Activated naive CD4-positive, alpha-beta T cell (primary cell): ENCODE results near the gene R3HCC1L.
"Not testable (repeated sequence)": the region's sequence is repeated elsewhere in the genome, so short reads cannot be mapped to it uniquely, and the experiment has no call there.

Experiments
- DNase-seq, 4 experiments: peaks; one replicate each; lab custom pipeline; 2025; lab: John Stamatoyannopoulos, UW

Gene R3HCC1L

DNA sequence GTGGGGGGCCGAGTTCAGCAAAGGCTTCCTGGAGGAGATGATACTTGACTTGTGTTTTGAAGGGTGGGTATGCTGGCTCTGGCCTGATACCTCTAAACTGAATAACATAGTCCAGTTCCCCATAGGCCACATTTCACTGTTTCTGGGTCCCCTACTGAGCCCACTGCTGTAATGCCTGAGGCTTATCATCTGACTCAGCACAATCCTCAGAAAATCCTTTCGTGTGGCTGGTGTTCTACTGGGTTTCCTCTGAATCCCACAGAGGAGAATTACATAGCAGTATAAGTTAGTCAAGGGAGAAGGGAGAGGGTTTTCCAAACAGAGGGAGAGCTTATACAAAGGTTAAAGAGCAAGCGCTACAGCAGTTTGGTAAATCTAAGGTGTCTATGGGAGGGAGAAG lies 2.8 kb upstream of the R3HCC1L start:
- DNase-seq: no peak

DNA sequence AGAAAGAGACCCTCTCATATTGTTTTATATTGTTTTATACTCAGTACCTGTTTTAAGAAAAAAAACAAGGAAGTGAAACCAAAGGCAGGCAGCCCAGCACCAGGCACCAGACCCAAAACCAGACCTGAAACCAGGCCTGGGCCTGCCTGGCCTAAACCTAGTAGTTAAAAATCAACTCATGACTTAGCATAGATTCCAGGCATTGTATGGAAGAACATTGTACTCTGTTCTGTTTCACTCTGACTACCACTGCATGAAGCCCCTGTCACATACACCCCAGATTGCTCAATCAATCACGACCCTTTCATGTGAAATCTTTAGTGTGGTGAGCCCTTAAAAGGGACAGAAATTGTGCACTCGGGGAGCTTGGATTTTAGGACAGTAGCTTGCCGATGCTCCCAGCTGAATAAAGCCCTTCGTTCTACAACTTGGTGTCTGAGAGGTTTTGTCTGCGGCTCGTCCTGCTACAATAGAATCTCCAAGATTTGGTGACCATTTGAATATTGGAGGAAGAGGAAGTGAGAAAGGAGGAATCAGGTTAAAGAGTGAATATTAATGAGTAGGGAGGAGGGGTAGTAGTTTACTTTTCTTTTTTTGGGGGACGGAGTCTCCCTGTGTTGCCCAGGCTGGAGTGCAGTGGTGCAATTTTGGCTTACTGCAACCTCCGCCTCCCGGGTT lies 1.2 kb upstream of the R3HCC1L start:
- not testable (repeated sequence) for DNase-seq

DNA sequence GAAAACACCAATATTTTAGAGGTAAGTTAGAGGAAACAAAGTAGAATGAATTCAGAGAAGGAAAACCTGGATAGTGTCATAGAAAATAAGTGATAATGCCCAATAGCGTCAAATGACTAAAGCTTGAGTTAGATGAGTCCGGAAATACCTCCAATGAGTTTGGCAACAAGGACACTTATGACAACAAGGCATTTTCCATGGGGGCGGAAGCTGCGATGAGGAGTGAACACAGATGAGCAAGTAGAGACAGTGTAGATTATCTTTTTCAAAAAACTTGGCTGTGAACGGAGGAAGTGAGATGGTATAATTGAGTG lies 383 bp upstream of the R3HCC1L start:
- no peak for DNase-seq

DNA sequence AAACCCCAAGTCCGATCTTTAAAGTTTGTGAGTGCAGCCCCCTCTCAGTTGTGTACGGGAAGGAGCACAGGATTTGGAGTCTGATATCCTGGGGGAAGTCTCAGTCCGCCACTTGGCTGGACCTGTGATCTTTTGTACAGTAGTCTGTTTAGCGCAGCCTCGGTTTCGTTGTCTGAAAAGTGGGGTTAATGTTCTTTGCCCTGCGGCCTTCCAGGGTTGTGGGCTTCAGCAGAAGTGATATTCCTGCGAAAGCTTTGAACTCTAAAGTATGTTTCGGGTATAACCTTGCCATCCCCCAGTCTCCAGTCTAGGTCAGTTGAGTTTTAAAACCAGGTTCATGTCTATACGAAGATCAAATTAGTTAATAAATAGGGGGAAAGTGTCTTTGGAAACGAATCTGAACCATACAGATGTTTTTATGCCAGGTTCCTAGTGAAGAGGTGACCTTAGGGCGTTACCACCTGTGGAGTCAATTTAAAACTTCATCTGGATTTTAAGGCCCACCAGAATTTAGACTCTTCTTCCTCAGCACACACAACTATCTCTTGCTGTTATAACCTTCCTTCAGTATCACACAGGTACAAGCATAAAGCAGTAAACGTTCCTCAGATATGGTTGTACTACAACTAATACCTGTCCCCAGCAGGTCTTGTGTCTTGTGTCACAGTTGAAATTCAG lies 904 bp downstream of the R3HCC1L start:
- DNase-seq: no peak

DNA sequence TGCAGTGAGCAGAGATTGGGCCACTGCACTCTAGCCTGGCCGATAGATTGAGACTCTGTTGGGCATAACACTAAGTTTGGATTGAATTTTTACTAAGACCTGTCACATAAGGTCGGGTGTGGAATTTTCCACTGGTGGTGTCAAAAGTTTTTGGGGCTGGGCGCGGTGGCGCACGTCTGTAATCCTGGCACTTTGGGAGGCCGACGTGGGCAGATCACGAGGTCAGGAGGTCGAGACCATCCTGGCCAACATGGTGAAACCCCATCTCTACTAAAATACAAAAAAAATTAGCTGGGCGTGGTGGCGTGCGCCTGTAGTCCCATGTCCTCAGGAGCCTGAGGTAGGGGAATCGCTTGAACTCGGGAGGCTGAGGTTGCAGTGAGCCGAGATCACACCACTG lies 2.3 kb downstream of the R3HCC1L start:
- DNase-seq: not testable (repeated sequence)

DNA sequence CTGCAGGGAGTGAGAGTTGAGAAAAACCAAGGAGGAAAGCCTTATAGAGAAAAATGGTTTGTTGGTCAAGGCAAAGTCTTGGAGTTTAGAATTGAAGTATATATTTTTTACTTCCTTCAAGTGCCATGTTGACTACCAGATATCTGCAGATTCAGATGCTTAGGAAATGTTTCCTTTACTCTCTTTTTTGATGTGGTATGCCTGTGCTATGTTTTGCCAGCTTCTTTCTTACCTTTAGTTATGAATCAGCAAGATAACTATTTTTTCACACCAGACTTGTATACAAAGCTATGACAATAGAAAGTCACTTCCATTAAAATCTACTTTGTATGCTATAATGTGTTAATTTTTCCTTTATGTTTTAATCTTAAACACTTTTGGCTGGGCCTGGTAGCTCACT lies 3.6 kb downstream of the R3HCC1L start:
- no peak for DNase-seq

DNA sequence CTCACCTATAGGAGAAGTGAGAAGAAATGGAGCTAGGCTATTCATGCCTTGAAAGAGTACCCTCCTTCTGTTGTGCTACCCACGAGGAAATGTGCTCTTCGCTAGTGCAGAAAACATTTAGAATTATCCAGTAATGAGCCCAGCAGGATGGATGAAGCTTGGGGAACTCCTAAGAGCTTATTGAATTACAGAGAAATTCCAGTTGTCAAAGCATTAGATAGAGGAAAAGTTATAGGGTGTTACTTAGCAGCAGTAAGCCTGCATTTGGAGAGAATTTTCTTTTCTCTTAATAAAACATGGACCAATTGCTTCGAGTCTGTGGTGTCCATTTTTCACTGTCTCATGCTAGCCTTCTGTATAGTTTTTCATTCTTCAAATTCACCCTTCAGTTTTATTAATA lies 5.0 kb downstream of the R3HCC1L start:
- DNase-seq: no peak

DNA sequence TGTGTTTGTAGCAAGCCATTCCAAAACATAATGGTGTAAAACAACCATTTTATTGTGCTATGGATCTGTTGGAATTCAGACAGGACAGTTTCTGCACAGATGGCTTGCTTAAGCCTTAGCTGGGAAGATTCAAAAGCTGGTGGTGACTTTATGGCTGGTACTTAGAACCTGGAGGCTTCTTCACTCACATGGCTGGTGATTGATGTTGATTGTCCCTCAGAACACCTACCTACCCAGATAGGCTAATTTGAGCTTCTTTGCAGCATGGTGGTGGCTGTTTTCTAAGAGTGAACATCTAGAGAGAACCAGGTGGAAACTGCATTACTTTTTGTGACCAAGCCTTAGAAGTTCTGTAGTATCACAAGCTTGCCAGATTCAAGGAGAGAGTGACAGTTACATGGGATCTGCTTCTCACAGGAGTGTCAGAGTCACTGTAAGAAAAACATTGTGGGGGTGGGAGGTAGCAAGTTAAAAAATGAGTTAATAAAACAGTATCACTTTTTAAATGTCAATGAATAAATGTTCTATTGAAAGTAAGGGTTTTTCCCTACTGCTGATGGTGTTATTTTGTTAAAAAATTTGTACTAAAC lies 7.1 kb downstream of the R3HCC1L start:
- DNase-seq: no peak

DNA sequence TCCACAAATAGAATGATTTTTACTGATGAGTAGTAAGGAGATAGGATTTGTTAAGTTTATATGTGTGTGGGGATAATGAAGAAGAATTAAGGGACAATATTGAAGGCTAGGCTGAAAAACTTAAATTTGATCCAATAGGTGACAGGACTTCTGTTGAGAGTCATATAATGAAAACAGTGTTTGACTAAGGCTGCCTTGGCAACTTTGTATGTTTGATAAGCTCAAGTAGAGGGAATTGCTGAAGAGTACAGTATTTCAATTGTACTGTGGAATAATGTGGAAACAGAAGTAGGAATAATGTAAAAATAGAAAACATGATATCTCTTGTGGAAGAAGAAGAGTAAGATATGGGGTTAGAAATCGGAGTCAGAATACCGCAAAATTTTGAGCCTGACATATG lies 10.5 kb downstream of the R3HCC1L start:
- DNase-seq: no peak

DNA sequence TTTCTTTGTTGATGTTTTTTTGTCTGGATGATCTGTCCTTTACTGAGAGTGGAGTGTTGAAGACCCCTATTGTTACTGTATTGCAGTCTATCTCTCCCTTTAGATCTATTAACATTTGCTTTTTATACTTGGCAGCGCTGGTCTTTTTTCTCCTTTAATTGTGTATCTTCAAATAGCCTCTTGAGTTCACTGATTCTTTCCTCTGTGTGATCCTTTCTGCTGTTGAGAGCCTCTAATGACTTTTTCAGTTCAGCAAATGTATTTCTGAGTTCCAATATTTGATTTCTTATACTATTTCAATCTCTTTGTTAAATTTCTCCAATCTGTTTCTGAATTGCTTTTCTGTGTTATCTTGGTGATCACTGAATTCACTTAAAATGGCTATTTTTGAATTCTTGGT lies 15.4 kb downstream of the R3HCC1L start:
- DNase-seq: no peak

DNA sequence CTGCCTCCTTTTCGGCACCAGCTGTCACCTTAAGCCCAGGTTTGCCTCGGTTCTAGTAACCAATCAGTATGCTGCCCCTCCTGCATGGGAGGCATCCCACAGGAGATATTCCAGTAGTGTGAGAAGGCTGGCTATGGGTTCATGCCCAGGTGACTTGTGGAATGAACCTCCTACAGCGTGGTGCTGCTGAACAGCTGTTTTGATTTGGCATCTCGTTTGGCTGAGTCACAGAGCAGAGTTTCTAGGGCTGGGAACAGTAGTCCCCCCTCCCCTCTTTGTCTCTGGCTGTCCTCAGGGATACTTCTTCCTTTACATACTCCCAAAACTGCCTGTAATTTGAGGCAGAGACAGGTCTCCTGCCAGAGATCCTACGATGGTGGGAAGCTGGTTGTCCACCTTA lies 16.1 kb downstream of the R3HCC1L start:
- DNase-seq: no peak

DNA sequence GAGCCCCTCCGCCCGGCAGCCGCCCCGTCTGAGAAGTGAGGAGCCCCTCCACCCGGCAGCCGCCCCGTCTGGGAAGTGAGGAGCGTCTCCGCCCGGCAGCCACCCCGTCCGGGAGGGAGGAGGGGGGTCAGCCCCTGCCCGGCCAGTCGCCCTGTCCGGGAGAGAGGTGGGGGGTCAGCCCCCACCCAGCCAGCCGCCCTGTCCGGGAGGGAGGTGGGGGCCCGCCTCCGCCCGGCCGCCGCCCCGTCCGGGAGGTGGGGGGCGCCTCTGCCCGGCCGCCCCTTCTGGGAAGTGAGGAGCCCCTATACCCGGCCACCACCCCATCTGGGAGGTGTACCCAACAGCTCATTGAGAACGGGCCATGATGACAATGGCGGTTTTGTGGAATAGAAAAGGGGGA lies 18.3 kb downstream of the R3HCC1L start:
- not testable (repeated sequence) for DNase-seq

DNA sequence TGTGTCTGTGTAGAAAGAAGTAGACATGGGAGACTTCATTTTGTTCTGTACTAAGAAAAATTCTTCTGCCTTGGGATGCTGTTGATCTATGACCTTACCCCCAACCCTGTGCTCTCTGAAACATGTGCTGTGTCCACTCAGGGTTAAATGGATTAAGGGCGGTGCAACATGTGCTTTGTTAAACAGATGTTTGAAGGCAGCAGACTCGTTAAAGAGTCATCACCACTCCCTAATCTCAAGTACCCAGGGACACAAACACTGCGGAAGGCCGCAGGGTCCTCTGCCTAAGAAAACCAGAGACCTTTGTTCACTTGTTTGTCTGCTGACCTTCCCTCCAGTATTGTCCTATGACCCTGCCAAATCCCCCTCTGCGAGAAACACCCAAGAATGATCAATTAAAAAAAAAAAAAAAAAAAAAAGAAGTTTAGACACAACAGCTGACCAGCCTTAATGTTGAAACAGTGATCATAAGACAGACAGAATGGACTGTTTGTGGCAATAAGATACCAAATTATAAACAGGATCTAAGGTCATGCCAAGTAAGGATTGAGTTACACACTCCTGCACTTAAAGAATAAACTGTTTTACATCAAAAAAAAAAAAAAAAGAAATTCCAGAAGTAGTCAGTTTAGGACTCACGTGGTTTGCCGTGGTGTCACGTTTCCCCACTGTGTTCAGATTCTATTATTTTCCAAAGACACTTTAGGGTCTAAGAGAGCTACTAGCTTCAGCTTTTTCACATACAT lies 18.9 kb downstream of the R3HCC1L start:
- not testable (repeated sequence) for DNase-seq

DNA sequence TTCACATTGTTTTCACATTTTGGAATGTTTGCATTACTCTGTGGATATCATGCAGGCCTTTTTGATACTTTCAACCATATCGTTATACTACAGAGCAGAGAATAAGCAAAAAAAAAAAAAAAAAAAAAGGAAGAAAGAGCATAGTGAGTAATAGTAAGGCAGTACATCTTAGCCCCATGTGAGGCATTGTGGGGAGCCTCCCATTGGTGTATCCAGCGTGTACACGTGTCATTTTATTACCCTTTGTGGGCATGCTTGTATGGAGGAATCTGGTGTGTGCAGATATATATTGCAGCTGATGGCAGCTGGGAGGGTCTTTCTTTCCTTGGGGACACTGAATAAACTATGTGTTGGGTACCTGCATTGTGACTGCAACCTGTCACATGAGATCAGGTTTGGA lies 19.6 kb downstream of the R3HCC1L start:
- DNase-seq: no peak

DNA sequence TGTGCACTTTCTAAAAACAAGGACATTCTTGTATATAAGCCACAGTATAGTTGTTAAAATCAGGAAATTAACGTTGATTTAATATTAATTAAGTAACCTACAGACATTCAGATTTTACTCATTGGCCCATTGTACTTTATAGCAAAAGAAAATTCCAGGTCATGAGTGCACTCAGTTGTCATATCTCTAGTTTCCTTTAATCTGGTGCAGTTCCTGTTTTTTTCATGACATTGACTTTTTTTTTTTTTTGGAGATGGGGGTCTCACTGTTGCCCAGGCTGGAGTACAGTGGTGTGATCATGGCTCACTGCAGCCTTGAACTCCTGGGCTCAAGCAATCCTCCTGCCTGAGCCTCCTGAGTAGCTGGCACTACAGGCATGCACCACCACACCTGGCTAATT lies 24.1 kb downstream of the R3HCC1L start:
- DNase-seq: no peak

DNA sequence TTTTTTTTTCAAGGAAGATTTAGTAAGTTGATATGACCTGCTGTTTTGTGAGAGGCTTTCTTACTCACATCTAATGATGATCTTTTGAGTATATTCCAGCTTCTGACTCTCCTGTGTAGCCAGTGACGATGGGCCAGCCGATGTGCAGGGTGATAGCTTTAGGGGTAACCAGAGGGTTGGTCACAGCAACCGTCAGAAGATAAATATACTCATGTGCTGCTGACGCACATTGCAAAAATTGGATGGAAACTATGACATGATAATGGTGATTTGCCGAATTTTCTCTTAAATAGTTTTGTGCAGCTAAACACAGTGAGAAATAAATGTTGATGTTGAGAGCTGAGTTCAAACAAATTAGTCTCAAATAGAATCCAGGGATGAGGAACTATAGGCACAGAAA lies 29.5 kb downstream of the R3HCC1L start:
- DNase-seq: no peak

DNA sequence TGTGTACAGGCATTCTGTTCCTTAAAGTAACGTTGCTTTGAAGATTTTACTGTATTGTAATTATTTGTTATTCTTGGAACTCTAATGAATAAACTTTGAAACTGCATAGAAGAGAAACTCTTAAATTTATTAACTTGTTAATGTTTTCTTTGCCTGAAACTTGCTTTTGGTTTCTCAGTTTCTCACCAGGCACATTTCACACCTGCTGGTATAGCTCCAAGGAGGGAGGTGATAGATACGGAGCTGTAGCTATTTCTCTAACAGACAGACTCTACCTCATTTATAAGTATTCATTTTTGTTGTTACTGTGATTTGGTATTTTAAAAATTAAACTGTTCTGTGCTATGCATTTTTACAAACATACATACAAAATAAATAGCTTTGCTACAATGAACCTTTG lies 32.7 kb downstream of the R3HCC1L start:
- no peak for DNase-seq

DNA sequence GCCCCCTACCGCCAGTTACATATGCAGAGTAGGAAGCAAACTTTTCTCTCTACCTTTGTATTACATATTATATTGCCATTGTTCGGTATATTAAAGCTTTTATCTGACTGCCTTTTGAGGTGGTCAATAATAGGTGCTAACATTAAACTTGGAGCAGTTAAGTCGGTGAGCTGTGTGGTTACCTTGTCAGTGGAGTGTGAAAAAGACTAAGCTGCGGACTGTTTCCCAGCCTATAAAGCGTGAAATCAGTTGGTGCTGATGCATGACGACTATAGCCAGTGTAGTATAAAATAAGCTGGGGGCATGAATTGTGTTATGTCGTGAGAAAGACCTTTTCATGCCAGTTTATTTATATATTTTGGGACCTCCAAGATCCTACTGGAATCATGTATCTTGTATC lies 33.7 kb downstream of the R3HCC1L start:
- no peak for DNase-seq

DNA sequence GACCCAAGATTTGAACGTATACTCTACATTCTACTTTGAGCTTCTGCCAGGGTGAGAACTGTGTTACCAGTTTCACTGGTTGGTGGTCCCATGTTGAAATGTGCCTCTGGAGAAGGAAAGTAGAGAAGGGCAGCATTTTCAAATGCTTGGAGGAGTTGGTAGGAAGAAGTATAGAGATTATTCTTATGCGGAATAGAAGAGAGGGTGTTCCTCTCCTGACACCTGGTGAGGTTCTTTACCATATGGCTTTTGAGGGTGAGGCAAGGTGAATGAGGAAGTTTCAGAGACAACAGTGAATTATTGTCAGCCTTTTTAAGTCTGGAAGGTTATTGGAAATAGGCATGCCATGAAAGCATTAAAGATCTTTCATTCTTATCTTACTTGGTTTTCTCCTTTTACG lies 34.3 kb downstream of the R3HCC1L start:
- no peak for DNase-seq

DNA sequence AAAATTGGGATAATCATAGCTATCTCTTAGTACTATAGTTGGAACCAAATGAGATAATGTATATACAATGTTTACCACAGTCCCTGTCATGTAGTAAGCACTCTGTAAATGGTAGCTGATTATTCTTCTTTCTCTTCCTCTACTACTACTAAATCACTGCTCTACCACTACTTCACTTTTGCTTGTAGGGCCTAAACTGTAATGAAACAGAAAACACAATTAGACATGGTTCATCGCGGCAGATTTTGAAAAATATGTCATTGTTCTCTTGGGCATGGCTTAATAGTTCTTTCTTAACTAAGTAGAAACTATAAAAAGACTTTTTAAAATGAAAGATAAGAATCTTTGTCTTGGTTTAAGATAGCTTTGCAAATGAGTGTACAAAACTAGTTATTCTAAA lies 34.9 kb downstream of the R3HCC1L start:
- no peak for DNase-seq

DNA sequence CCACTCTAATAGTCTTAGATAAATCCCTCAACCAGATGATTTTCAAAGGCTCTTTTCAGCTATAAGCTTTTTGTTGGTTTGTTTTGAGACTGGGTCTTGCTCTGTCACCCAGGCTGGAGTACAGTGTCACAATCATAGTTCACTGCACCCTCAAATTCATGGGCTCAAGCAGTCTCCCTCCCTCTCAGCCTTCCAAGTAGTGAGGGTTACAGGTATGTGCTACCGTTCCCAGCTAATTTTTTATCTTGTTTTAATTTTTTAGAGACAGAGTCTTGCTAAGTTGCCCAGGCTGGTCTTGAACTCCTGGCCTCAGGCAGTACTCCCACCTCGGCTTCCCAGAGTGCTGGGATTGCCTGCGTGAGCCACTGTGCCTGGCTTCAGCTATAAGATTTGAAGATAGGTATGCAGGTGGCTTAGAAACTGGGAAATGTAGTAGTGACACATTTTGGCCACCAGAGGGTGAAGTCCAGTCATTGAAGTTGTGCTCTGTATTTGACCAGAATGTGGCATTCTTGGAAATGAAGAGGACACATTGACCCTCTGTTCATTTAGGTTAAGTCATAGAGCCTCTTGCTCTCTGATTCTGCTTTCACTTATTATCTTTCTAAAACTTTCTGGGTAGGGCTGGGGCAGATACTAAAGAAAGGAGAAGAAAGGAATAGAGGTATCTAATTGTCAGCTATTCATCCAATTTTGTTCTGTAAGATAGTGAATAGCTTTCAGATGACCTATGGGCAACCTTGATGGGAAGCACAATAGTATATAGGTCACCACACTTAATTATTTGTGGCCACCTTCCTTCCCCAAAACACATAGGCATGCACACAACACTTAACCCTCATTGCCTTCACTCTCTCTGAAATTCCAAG lies 36.0 kb downstream of the R3HCC1L start:
- DNase-seq: no peak

DNA sequence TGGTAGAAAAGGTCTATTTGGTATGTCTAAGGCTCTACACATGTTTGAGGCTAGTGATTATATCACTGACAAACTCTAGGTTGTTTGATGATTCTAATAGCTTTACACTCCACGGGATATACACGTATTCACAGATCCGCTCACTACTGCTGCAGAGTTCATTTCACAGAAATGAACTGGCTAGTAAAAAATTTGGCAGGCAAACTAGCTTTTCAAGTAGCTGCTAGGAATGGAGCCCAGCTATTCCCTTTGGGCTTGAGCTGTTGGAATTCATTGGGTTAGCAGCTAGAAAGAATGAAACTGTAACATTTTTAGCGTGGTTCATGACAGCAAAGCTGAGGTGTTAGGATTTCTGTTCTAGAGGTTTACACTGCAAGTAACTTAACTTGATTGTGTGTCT lies 37.6 kb downstream of the R3HCC1L start:
- DNase-seq: no peak
